CD4-positive, alpha-beta T cell treated with Interleukin-15 for 1 hour (primary cell): ENCODE measurements around the gene MYH3.

Source experiments
- DNase-seq: peaks from one replicate; pipeline ENCODE4 v3.0.0-alpha.2; 2020

The MYH3 gene

DNA sequence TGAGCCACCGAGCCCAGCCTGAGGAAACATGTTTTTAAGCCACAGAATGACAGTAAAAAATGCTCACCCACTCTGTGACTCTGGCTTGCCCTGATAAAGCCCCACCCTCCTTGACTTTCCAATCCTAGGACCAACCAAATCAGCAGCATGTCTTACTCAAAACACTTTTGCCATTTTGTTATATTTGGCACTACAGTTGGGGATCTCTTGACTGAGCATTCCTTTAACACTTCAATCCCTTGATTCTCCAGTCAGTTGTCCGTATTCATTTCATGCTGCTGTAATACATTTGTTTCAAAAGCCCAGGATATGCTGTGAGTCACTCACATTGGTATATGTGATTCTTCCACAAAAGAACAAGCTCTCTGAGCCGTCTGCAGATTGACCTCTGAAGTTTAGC is 8.2 kb downstream of the MYH3 start:
- DNase-seq = no peak

DNA sequence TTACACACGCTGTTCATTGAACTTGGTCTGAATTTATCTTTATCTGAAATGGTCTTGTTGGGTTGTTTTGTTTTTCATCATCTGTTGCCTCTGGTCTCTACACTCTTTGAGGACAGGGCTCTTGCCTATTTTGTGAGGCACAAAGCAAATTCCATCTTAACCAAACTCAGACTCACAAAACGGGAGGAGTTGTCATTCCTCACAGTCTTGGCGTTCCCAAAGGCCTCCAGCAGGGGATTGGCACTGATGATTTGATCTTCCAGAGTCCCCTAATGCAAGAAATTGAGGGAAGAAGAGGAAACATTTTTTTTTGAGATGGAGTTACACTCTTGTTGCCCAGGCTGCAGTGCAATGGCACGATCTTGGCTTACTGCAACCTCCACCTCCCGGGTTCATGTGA is 8.7 kb downstream of the MYH3 start:
- no peak for DNase-seq

GRCh38 chr17:10646392-10646990 is 10.6 kb downstream of the MYH3 start:
- DNase-seq = peak; percentile 59

GRCh38 chr17:10640475-10640874 is 16.6 kb downstream of the MYH3 start:
- DNase-seq = no peak

DNA sequence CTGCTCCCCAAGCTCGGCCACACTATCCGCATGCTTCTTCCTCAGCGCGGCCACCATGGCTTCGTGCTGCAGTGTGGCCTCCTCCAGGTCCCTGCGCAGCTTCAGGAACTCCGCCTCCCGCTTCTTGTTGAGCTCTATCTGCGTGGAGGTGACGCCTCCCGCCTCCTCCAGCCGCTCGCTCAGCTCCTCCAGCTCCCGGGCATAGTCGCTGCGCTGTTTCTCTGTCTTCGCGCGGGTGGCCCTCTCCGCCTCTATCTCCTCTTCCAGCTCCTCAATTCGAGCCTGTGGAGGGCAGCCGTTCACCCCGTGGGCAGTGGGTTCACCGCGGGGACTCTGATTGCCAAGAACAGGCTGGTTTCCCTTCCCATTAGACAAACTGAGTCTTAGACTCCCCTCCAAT is 19.0 kb downstream of the MYH3 start:
- no peak for DNase-seq

GRCh38 chr17:10635290-10635689 is 21.8 kb downstream of the MYH3 start:
- no peak for DNase-seq

DNA sequence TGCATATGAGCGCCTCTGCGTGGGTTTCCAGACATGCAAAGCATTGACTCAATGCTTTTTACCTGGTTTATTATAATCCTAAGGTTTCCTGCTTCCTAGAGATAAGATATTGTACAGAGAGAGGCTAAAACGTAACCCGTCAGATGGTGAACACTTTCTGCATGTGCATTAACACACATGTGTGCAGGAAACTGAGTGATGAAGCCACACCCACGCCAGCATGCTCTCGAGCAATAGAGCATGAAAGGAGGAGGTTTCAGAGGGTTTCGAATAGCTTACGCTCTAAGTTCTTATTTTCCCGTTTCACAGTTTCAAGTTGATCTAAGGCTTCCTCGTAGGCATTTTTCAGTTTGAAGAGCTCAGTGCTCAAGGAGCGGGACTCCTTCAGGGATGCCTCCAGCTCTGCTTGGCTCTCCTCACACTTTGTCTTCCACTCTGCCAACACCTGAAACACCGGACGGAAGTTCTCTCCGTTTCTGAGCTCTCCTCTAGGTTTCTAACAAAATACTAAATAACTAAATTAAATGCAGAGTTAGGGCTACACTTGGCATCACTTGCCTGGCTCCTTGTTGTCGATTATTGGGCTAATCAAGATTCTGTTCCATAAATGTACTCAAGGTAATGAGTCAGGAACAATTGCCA is 23.2 kb downstream of the MYH3 start:
- DNase-seq = no peak

DNA sequence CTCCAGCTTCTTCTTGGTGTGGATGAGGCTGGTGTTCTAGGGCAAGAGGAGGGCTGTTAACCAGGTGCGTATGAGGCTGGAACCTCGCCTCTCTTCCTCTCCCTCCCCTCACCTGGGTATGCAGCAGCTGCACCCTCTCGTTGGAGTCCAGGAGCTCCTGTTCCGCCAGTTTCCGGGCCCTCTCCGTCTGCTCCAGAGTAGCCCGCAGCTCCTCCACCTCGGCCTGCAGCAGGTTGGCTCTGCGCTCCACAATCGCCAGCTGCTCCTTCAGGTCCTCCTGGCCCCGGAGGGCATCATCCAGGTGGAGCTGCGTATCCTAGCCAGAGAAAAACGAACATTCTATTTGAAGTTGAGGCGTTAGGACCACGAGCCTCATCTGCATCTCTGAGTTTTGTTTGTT is 25.4 kb downstream of the MYH3 start:
- DNase-seq = no peak

DNA sequence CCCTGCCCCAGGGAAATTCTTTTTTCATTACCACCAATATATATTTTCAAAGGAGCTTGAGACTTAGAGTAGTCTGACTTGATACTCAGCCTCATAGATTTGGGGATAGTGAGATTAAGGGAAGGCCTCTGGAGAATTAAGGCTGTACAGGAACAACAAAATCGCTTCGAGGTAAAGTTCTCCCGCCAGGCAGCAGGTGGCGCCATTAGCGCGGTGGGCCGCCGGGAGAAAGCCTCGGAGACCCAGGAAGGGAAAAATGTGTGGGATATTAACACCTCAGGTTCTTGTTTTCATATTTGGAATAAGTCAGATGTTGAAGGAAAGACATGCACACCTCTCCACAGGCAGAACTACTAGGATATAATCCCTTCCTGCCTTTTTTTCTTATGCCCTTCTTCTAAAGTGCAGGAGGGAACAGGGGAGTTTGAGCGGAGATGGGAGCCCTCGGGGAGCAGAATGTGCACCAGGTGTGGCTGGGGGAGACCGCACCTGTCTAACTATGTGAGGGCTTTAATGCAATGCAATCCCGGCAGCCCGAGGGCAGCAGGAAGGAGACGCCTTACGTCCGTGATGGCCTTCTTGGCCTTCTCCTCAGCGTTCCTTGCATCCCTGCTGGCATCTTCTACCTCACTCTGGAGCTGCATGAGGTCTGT is 25.9 kb downstream of the MYH3 start:
- DNase-seq = no peak

DNA sequence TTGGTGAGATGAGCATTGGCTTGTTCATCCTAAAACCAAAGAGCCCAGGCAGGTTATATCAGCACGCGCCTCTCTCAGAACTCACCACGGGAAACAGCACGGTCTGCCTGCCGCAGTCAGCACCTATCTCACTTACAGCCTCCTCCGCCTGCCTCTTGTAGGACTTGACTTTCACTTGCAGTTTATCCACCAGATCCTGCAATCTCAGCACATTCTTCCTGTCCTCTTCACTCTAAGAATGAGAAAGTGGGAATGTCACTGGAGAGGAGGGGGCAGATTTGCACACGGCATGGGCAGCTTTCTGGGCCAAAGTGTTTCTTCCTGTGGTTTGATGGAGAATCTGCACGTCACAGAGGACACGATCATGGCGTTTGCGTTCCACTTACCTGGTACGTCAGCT is 27.4 kb downstream of the MYH3 start:
- no peak for DNase-seq

- no peak for DNase-seq
Measured at GRCh38 chr17:10628756-10629155, 28.4 kb downstream of the MYH3 start.

GRCh38 chr17:10626390-10626789 is 30.7 kb downstream of the MYH3 start:
- no peak for DNase-seq

DNA sequence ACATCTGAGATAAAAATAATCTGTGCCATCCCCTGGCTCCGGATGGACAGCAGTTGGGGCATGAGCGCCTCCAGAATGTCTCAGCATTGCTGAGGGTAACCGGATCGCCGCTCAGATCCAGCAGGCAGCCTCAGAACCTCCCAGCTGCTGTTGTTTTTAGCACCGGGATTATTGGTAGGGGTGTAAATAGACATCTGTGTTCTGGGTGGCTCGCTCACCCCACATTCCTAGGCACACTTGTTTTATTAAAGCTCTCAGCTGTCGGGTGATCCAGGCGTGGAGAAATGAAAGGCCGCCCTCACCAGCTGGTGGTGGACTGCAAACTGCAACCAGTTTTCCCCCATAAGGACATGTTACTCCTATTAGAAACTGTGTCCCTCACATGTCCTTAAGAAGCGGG is 32.1 kb downstream of the MYH3 start:
- DNase-seq = no peak

DNA sequence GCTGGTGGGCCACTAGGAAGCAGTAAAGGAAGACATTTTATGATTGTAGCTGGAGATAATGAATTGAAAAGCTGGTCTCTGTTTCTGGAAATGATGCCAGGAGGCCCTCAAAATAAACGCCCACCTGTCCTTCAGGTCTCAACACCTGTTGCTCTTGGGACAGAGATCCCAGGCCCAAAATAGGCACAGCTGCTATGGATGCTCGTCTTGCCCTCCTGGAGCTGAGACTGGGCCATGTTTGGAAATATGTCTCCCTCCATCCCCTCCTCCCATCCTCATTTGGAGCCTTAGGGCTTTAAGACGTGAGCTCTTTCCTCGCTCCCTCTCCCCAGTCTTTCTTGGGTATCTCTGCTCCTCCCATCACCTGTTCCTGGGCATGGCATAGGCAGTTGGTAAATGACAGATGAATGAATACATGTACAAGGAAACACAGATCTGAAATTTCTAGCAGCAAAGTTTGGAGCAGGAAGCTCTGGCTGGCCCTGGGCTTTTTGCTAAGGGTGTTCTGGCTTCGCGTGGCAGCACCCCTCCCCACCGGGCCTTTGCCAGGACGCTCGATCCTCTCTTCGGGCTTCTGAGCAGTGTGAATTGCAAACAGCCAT is 33.3 kb downstream of the MYH3 start:
- no peak for DNase-seq

DNA sequence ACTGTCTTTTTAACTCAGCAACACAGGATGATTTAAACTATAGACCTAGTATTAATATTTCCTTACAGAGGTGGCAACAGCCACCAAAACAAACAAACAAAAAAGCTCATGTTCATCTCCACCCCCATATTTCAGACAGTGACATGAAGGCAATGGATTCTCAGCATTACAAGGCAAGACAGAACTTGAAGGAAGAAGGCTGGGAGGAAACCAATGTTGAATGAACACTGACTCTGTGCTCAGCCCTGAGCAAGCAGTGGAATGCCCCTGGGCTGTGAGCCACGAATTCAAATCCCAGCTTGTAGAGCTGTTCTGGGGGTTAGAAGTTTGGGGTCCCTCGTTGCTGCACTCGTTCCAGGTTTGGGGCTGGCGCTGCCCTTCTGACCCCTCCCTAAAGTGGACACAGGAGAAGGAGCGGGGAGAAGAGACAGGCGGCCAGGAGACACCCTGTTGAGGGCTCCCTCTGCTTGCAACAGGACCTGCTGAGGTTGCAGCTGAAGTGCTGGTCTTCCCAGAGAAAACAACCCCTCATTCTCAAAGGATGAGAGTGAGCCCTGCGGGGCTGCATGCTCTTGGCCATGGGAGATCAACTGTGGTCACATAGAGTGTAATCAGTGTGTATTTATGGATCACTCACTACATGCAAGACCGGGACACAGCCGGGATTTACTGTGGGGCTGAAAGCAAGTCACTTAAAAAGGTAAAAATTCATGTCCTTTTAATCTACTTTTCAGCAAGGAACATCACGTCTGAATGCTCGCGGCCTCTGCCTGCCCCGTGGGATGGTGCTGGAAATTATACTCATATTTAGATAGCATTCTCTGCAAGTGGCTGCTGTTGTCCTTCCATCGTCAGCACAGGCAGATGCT is 34.3 kb downstream of the MYH3 start:
- no peak for DNase-seq

- no peak for DNase-seq
Measured at GRCh38 chr17:10621397-10621796, 35.7 kb downstream of the MYH3 start.

DNA sequence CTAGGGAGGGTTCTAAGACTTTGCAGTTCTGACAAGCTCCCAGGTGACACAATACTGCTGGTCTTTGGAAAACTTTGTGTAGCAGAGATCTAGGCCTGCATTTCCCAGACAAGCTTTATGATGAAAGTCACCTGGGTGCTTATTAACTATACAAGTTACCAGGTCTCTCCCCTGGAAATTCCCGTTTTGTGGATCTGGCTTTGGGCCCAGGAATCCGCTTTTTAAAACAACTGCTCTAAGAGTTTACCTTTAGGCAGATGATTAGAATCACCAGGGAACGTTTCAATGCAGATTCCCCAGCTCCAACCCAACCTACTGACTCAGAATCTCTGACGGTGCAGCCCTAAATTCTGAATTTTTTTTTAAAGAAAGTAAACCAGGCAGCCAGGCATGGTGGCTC is 36.3 kb downstream of the MYH3 start:
- no peak for DNase-seq

- peak; percentile 58 for DNase-seq
Measured at GRCh38 chr17:10618202-10618635, 38.9 kb downstream of the MYH3 start.

DNA sequence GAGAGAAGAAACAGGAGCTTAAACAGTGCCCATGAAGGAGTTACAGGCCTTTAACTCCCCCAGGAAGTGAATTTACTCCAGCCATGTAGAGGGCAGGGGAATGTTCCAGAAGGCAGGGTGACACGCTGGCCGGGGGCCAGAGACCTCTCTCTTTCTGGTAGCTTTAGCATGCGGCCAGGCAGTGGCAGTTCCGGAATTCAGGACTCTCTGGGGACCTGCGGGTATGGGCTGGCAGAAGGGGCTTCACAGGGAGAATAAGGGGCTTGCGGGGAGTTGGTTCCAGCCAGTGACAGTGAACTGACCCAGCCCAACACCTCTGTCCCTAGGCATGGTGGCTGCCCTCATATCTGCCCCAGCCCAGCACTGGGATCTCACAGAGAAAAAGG is 40.0 kb downstream of the MYH3 start:
- no peak for DNase-seq

DNA sequence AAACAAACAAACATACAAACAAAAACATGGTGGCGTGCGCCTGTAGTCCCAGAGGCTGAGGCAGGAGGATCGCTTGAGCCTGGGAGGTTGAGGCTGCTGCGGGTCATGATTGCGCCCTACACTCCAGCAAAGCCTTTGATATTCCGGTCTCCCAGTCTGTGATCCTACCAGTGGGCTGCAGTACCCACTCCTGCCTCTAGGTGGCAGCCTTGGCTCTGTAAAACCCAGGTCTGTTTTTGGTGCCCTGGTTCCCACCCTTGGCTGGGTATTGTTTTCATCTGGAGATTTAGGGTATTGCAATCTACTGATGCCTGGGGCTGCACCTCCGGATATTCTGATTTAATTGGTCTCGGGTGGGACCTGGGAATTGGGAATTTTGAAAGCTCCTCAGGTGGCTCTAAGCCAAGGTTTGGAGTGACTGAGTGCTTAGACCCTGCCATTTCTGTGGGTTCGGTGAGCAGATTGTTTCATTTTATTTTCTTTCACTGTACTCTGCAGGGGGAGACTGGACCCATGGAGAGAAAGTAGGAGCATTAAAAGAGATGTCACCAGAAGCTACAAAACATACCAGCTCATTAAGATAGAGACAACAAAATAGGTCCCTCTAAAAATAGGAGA is 40.5 kb downstream of the MYH3 start:
- DNase-seq = peak; percentile 46

DNA sequence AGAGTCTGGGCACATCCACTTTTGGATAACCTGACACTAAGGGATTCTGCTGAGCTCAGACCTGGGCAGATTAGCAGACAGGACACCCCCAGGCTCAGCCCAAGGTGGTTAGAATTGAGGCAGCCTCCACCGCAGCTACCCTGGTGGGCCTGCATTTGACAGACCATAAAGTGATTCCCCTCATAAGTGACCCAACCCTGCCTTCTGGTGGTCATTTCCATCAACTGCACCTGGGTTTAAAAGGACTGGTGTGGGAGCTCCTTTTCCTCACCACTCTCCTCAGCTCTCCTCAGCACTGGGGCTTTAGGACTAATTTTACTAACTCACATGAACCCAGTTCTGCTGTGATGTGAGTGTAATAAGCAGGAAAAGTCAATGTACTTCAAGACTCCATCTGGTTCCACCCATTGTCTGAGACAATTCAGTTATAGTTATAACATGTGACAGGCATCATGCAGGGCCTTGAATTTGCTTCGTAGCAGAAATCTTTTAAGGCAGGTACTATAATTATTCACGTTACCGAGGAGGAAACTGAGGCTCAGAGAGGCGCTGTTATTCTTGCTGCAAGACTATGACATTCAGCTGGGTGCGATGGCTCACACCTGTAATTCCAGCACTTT is 42.5 kb downstream of the MYH3 start:
- no peak for DNase-seq
